ENCODE data around the gene CPVL.

The CPVL gene

GRCh38 chr7:29132980-29133379, 13.4 kb downstream of the CPVL start:
- DNase-seq (ENCODE audit: low read depth) = no peak
- TF ChIP-seq CTCF (conservative IDR thresholded peaks at IDR 0.05; ENCODE audit: low read depth, low read length) = no peak
- no peak overlapping the region for H3K4me3 ChIP-seq (ENCODE audit: low read depth, low read length)

- TF ChIP-seq CTCF (conservative IDR thresholded peaks at IDR 0.05; ENCODE audit: low read depth, low read length) = no peak
- H3K4me3 ChIP-seq (ENCODE audit: low read depth, low read length) = no peak overlapping the region
- DNase-seq (ENCODE audit: low read depth) = no peak
Measured at GRCh38 chr7:29131678-29132077, 14.7 kb downstream of the CPVL start.

GRCh38 chr7:29130096-29130495, 16.2 kb downstream of the CPVL start:
- no peak for DNase-seq (ENCODE audit: low read depth)
- TF ChIP-seq CTCF (conservative IDR thresholded peaks at IDR 0.05; ENCODE audit: low read depth, low read length) = no peak
- no peak overlapping the region for H3K4me3 ChIP-seq (ENCODE audit: low read depth, low read length)

GRCh38 chr7:29127527-29127926, 18.8 kb downstream of the CPVL start:
- TF ChIP-seq CTCF (conservative IDR thresholded peaks at IDR 0.05; ENCODE audit: low read depth, low read length) = no peak
- no peak for DNase-seq (ENCODE audit: low read depth)
- H3K4me3 ChIP-seq (ENCODE audit: low read depth, low read length) = no peak overlapping the region

- H3K4me3 ChIP-seq (ENCODE audit: low read depth, low read length) = no peak overlapping the region
- no peak for DNase-seq (ENCODE audit: low read depth)
- no peak for TF ChIP-seq CTCF (conservative IDR thresholded peaks at IDR 0.05; ENCODE audit: low read depth, low read length)
Measured at GRCh38 chr7:29126804-29127203, 19.5 kb downstream of the CPVL start.

GRCh38 chr7:29123626-29124190, 22.6 kb downstream of the CPVL start:
- no peak for DNase-seq (ENCODE audit: low read depth)
- no peak overlapping the region for H3K4me3 ChIP-seq (ENCODE audit: low read depth, low read length)
- no peak for TF ChIP-seq CTCF (conservative IDR thresholded peaks at IDR 0.05; ENCODE audit: low read depth, low read length)

- no peak for DNase-seq (ENCODE audit: low read depth)
- TF ChIP-seq CTCF (conservative IDR thresholded peaks at IDR 0.05; ENCODE audit: low read depth, low read length) = no peak
- H3K4me3 ChIP-seq (ENCODE audit: low read depth, low read length) = no peak overlapping the region
Measured at GRCh38 chr7:29122759-29123158, 23.6 kb downstream of the CPVL start.
